OCI-LY7 (cell line): Measurements from ENCODE around the gene WWOX. TPM values are rescaled to one million over a fixed set of nuclear protein-coding genes. Genes with fewer than 3 reads are reported as not detected.

Source experiments
- BruUV-seq: library from RNA; stranded (reverse); fragments of 400-500 nt; replicated peaks from 2 replicates; lab custom pipeline; 2021; lab: Mats Ljungman, UMichigan
- CTCF ChIA-PET: fragments of 300-600 bp; sonication (Branson Sonifier 250); formaldehyde crosslinking; loops from one replicate; lab custom pipeline; 2022; ENCODE audit warnings: antibody characterized with exemption; ENCODE audit not compliant: unreplicated experiment; lab: Charles Lee
- POLR2A ChIA-PET: fragments of 300-600 bp; sonication (Branson Sonifier 250); formaldehyde crosslinking; loops from one replicate; lab custom pipeline; 2022; ENCODE audit warnings: antibody characterized with exemption; lab: Charles Lee
- DNase-seq: peaks from one replicate; pipeline ENCODE4 v3.0.0-alpha.2; 2015; ENCODE audit warnings: low spot score
- H2AFZ ChIP-seq: fragments of 200-600 bp; sonication (generic), shearing (Covaris generic); 2 replicates; pipeline ENCODE4 v1.6.1; 2014; ENCODE audit warnings: mild to moderate bottlenecking, antibody characterized with exemption, low read length, moderate library complexity
- H3K27ac ChIP-seq: fragments of 200-600 bp; sonication (generic); 2 replicates; pipeline ENCODE4 v1.5.1; 2014; ENCODE audit warnings: mixed run types, low read depth, mild to moderate bottlenecking, moderate library complexity, low read length, inconsistent platforms; ENCODE audit not compliant: poor library complexity, severe bottlenecking
- H3K36me3 ChIP-seq: fragments of 200-600 bp; sonication (generic); 2 replicates; pipeline ENCODE4 v1.6.1; 2014; ENCODE audit warnings: mild to moderate bottlenecking, antibody characterized with exemption, low read length, moderate library complexity, mixed read lengths; ENCODE audit not compliant: insufficient read depth
- H3K4me1 ChIP-seq: fragments of 200-600 bp; sonication (generic); 2 replicates; pipeline ENCODE4 v1.5.1; 2014; ENCODE audit warnings: mild to moderate bottlenecking, low read length; ENCODE audit not compliant: insufficient read depth, poor library complexity, severe bottlenecking
- H3K4me2 ChIP-seq: fragments of 200-600 bp; sonication (generic); 2 replicates; pipeline ENCODE4 v1.6.1; 2014; ENCODE audit warnings: mild to moderate bottlenecking, low read length
- H3K4me3 ChIP-seq: fragments of 200-600 bp; sonication (generic); 2 replicates; pipeline ENCODE4 v1.5.1; 2014; ENCODE audit warnings: mild to moderate bottlenecking, low read depth, low read length; ENCODE audit not compliant: poor library complexity, severe bottlenecking
- H3K79me2 ChIP-seq: fragments of 200-600 bp; sonication (generic); 2 replicates; pipeline ENCODE4 v1.6.1; 2016; ENCODE audit warnings: low read depth, mild to moderate bottlenecking, low read length, moderate library complexity, mixed read lengths; ENCODE audit not compliant: insufficient read depth
- H3K9me2 ChIP-seq: fragments of 200-600 bp; sonication (generic); 2 replicates; pipeline ENCODE4 v1.6.1; 2016; ENCODE audit warnings: mild to moderate bottlenecking, low read length, mixed read lengths; ENCODE audit not compliant: insufficient read depth
- H3K9me3 ChIP-seq: fragments of 200-600 bp; sonication (generic); 2 replicates; pipeline ENCODE4 v1.6.1; 2014; ENCODE audit warnings: mild to moderate bottlenecking, mixed run types, low read length, mixed read lengths
- H4K20me1 ChIP-seq: fragments of 200-600 bp; sonication (generic); 2 replicates; pipeline ENCODE4 v1.6.1; 2014; ENCODE audit warnings: mild to moderate bottlenecking, antibody characterized with exemption, low read length, moderate library complexity, mixed read lengths; ENCODE audit not compliant: insufficient read depth
- CTCF ChIP-seq: fragments of 200-600 bp; sonication (generic); conservative IDR thresholded peaks from 2 replicates; pipeline ENCODE4 v1.5.1; 2014; ENCODE audit warnings: mild to moderate bottlenecking, antibody characterized with exemption, low read length, moderate library complexity, mixed read lengths
- EZH2phosphoT487 ChIP-seq: fragments of 200-600 bp; sonication (generic); IDR thresholded peaks from 2 replicates; pipeline ENCODE4 v1.6.1; 2018; ENCODE audit warnings: low read depth, borderline replicate concordance, mild to moderate bottlenecking, mixed run types, antibody characterized with exemption, low read length, moderate library complexity, mixed read lengths
- intact Hi-C: fragments of 100-400 bp; cut with micrococcal nuclease; formaldehyde crosslinking; loops from one replicate; pipeline ENCODE4 v1.10.0; 2022; ENCODE audit not compliant: unreplicated experiment
- total RNA-seq, 2 experiments: library from RNA; depleted of rRNA in 1 of 2; stranded (reverse); fragments of >200 nt in 1 of 2; shearing (Covaris generic) in 1 of 2; gene quantifications; 2 replicates each; pipeline ENCODE4 v1.2.3, GENCODE V29; 2014 to 2022

WWOX gene
- total RNA-seq, 2 experiments from 2014 or later = 40.2 to 47.6 TPM

DNA sequence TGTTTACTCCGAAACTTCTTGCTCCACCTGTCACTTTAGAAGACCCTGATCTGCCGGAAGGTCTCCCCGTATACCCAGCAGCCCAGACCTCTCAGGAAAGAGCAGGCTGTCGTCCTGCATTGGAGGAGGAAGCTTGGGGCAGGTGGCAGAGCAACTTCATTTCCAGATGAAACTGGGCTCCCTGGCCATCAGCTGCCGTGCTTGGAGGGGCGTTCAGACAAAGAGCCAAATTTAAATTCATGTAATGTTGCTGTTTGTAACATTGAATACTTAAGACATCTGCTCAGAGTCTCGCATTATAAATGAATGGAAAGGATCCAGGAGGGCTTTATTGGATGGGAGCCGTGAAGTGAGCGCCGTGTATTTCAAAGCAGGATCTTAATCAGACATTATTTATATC lies 872.6 kb downstream of the WWOX start:
- no peaks in the 10 kb centered on the region for H4K20me1 ChIP-seq
- no peak overlapping the region for H3K27ac ChIP-seq
- no peak overlapping the region for H3K4me2 ChIP-seq
- no TSS peak for BruUV-seq
- H3K36me3 ChIP-seq = no peaks in the 10 kb centered on the region
- intact Hi-C loops = no loop called here
- no peaks in the 10 kb centered on the region for H3K4me1 ChIP-seq
- H3K9me2 ChIP-seq = no peaks in the 10 kb centered on the region
- POLR2A ChIA-PET = interaction anchor here (0.7 kb wide), 1 partner anchor 87 kb away, joined by 3 read pairs; no protein-coding TSS in a partner anchor
- no peak overlapping the region for H3K4me3 ChIP-seq
- TF ChIP-seq EZH2phosphoT487 (no peak), CTCF (no peak)
- no peaks in the 10 kb centered on the region for H3K79me2 ChIP-seq
- H3K9me3 ChIP-seq = no peaks in the 10 kb centered on the region
- DNase-seq = no peak
- CTCF ChIA-PET = no interaction called here
- H2AFZ ChIP-seq = no peak overlapping the region

- ChIA-PET CTCF (no interaction called here), POLR2A (interaction anchor here (0.7 kb wide), 1 partner anchor 88 kb away, joined by 3 read pairs; no protein-coding TSS in a partner anchor)
- H3K9me3 ChIP-seq = no peaks in the 10 kb centered on the region
- no peaks in the 10 kb centered on the region for H3K4me1 ChIP-seq
- intact Hi-C loops = no loop called here
- no peak overlapping the region for H3K27ac ChIP-seq
- H3K79me2 ChIP-seq = no peaks in the 10 kb centered on the region
- TF ChIP-seq EZH2phosphoT487 (no peak), CTCF (no peak)
- no peak overlapping the region for H2AFZ ChIP-seq
- no peaks in the 10 kb centered on the region for H4K20me1 ChIP-seq
- H3K36me3 ChIP-seq = no peaks in the 10 kb centered on the region
- no peak overlapping the region for H3K4me2 ChIP-seq
- no peaks in the 10 kb centered on the region for H3K9me2 ChIP-seq
- DNase-seq = no peak
- no TSS peak for BruUV-seq
- no peak overlapping the region for H3K4me3 ChIP-seq
These were observed 873.5 kb downstream of the WWOX start for GRCh38 chr16:78972986-78973385.

GRCh38 chr16:78976212-78976611 lies 876.8 kb downstream of the WWOX start:
- CTCF ChIA-PET = no interaction called here
- no peak for DNase-seq
- no TSS peak for BruUV-seq
- H3K79me2 ChIP-seq = no peaks in the 10 kb centered on the region
- no peaks in the 10 kb centered on the region for H3K9me3 ChIP-seq
- H2AFZ ChIP-seq = no peak overlapping the region
- intact Hi-C loops = no loop called here
- no peak for TF ChIP-seq EZH2phosphoT487
- no peak for TF ChIP-seq CTCF
- H3K4me1 ChIP-seq = no peaks in the 10 kb centered on the region
- H3K4me2 ChIP-seq = no peak overlapping the region
- POLR2A ChIA-PET = no interaction called here
- no peaks in the 10 kb centered on the region for H3K9me2 ChIP-seq
- H3K4me3 ChIP-seq = no peak overlapping the region
- H3K36me3 ChIP-seq = no peaks in the 10 kb centered on the region
- no peaks in the 10 kb centered on the region for H4K20me1 ChIP-seq
- H3K27ac ChIP-seq = no peak overlapping the region
